T-helper 17 cell (primary cell): ENCODE results near the gene G3BP2. TPM values are rescaled to one million over a fixed set of nuclear protein-coding genes. Genes with fewer than 3 reads are reported as not detected.
A peak's percentile ranks its signal among the peaks of the same experiment; 100 is the strongest.

Experiments
- ATAC-seq: fragments of 150-1000 bp; cut with Tn5 transposase; 2 replicates; pipeline ENCODE4 v1.10.0; 2021; ENCODE audit warnings: mild to moderate bottlenecking, moderate library complexity
- DNase-seq, 3 donors: peaks; one replicate each; pipeline versions ENCODE4 v3.0.0 to v3.0.0-alpha.2; 2020 to 2021
- H3K9me3 ChIP-seq: one replicate; pipeline ENCODE4 v1.7.0; 2013; ENCODE audit warnings: low read length, mild to moderate bottlenecking; ENCODE audit not compliant: control insufficient read depth, poor library complexity, severe bottlenecking
- H3K27ac Mint-ChIP-seq: one replicate; pipeline ENCODE4 v1.8.0; 2022; ENCODE audit warnings: mild to moderate bottlenecking, moderate library complexity, mixed read lengths
- H3K27me3 Mint-ChIP-seq: one replicate; pipeline ENCODE4 v1.8.0; 2022; ENCODE audit warnings: mixed read lengths
- H3K36me3 Mint-ChIP-seq: one replicate; pipeline ENCODE4 v1.8.0; 2022; ENCODE audit warnings: low read depth, mixed read lengths
- H3K4me1 Mint-ChIP-seq: one replicate; pipeline ENCODE4 v1.8.0; 2022; ENCODE audit warnings: mild to moderate bottlenecking, mixed read lengths
- H3K4me3 Mint-ChIP-seq: one replicate; pipeline ENCODE4 v1.8.0; 2022; ENCODE audit warnings: mild to moderate bottlenecking, moderate library complexity, mixed read lengths
- total RNA-seq, 4 donors: library from RNA in 2 of 4; stranded (reverse) in 2 of 4; gene quantifications; one replicate each; pipeline ENCODE4 v1.2.3 and lab custom pipeline; 2022 to 2026

Gene G3BP2
- total RNA-seq, 2 donors from 2014 or later = 323 to 339 TPM

- ATAC-seq = no peak
- no peak overlapping the region for H3K27ac Mint-ChIP-seq
- no peaks in the 10 kb centered on the region for H3K9me3 ChIP-seq
- no peaks in the 10 kb centered on the region for H3K4me1 Mint-ChIP-seq
- no peaks in the 10 kb centered on the region for H3K36me3 Mint-ChIP-seq
- H3K27me3 Mint-ChIP-seq = no peaks in the 10 kb centered on the region
- DNase-seq = no peak
- H3K4me3 Mint-ChIP-seq = no peak overlapping the region
Observed at GRCh38 chr4:75623026-75623425, 50.2 kb downstream of the G3BP2 start.

GRCh38 chr4:75621715-75622114, 51.5 kb downstream of the G3BP2 start:
- no peak for DNase-seq
- no peak overlapping the region for H3K27ac Mint-ChIP-seq

GRCh38 chr4:75612306-75612705, 60.9 kb downstream of the G3BP2 start:
- no peak overlapping the region for H3K27ac Mint-ChIP-seq
- H3K4me3 Mint-ChIP-seq = no peak overlapping the region
- no peak for DNase-seq
- H3K27me3 Mint-ChIP-seq = no peaks in the 10 kb centered on the region
- no peaks in the 10 kb centered on the region for H3K4me1 Mint-ChIP-seq
- H3K36me3 Mint-ChIP-seq = peaks cover 5% of the 10 kb centered on the region
- ATAC-seq = no peak
- no peaks in the 10 kb centered on the region for H3K9me3 ChIP-seq

More at GRCh38 chr4:75621715-75622114, 51.5 kb downstream of the G3BP2 start:
- ATAC-seq = no peak
- Mint-ChIP-seq H3K4me1 (no peaks in the 10 kb centered on the region), H3K27me3 (no peaks in the 10 kb centered on the region), H3K36me3 (no peaks in the 10 kb centered on the region), H3K4me3 (no peak overlapping the region)
- no peaks in the 10 kb centered on the region for H3K9me3 ChIP-seq

- Mint-ChIP-seq H3K36me3 (peaks cover 2% of the 10 kb centered on the region), H3K27ac (no peak overlapping the region), H3K27me3 (no peaks in the 10 kb centered on the region), H3K4me3 (no peak overlapping the region), H3K4me1 (no peaks in the 10 kb centered on the region)
- DNase-seq (no peak), ATAC-seq (no peak)
- no peaks in the 10 kb centered on the region for H3K9me3 ChIP-seq
Observed at GRCh38 chr4:75605928-75606327, 67.3 kb downstream of the G3BP2 start.

GRCh38 chr4:75599647-75600046, 73.6 kb downstream of the G3BP2 start:
- DNase-seq = no peak
- no peaks in the 10 kb centered on the region for H3K9me3 ChIP-seq
- no peak overlapping the region for H3K27ac Mint-ChIP-seq
- no peaks in the 10 kb centered on the region for H3K27me3 Mint-ChIP-seq
- no peak overlapping the region for H3K4me3 Mint-ChIP-seq
- no peak for ATAC-seq
- peaks cover 4% of the 10 kb centered on the region for H3K4me1 Mint-ChIP-seq
- H3K36me3 Mint-ChIP-seq = peaks cover 4% of the 10 kb centered on the region

- Mint-ChIP-seq H3K4me1 (peaks cover 6% of the 10 kb centered on the region), H3K27ac (no peak overlapping the region), H3K36me3 (peaks cover 4% of the 10 kb centered on the region), H3K27me3 (no peaks in the 10 kb centered on the region), H3K4me3 (no peak overlapping the region)
- ATAC-seq (peak; percentile 27), DNase-seq (no peak)
- no peaks in the 10 kb centered on the region for H3K9me3 ChIP-seq
Observed at GRCh38 chr4:75598390-75598789, 74.8 kb downstream of the G3BP2 start.

GRCh38 chr4:75596061-75596460, 77.2 kb downstream of the G3BP2 start:
- H3K4me3 Mint-ChIP-seq = no peak overlapping the region
- no peak for ATAC-seq
- no peak for DNase-seq
- H3K27ac Mint-ChIP-seq = peak overlapping the region; percentile 37
- H3K9me3 ChIP-seq = no peaks in the 10 kb centered on the region
- no peaks in the 10 kb centered on the region for H3K27me3 Mint-ChIP-seq
- H3K36me3 Mint-ChIP-seq = peaks cover 4% of the 10 kb centered on the region
- H3K4me1 Mint-ChIP-seq = peaks cover 6% of the 10 kb centered on the region

- DNase-seq = no peak
- H3K4me1 Mint-ChIP-seq = peaks cover 6% of the 10 kb centered on the region
- H3K27ac Mint-ChIP-seq = no peak overlapping the region
- no peaks in the 10 kb centered on the region for H3K36me3 Mint-ChIP-seq
- H3K9me3 ChIP-seq = no peaks in the 10 kb centered on the region
- no peaks in the 10 kb centered on the region for H3K27me3 Mint-ChIP-seq
- ATAC-seq = no peak
- H3K4me3 Mint-ChIP-seq = no peak overlapping the region
Observed at GRCh38 chr4:75593393-75593792, 79.8 kb downstream of the G3BP2 start.

Other genes with a start within 250 kb of the G3BP2 start
- gene RCHY1, start 159.0 kb downstream of the G3BP2 start, total RNA-seq = 10 to 100 TPM; 29.0 to 41.0 TPM
- 10 to 100 TPM; 24.8 to 25.4 TPM for gene THAP6, start 158.9 kb downstream of the G3BP2 start, total RNA-seq
- under 1 TPM in 1 of 2 donors, not detected in 1; 0.29 TPM for gene ODAPH, start 117.3 kb downstream of the G3BP2 start, total RNA-seq
- gene CDKL2, start 42.9 kb downstream of the G3BP2 start, total RNA-seq = 1 to 10 TPM in 1 of 2 donors, under 1 TPM in 1; 0.67 to 1.3 TPM
- gene USO1, start 51.2 kb upstream of the G3BP2 start, total RNA-seq = 10 to 100 TPM; 24.0 to 27.8 TPM
- under 1 TPM; 0.10 to 0.15 TPM for gene PPEF2, start 229.0 kb upstream of the G3BP2 start, total RNA-seq